Putamen (tissue), 1 donor: ENCODE measurements around the gene AMPD2.
"Not testable (repeated sequence)": the region's sequence is repeated elsewhere in the genome, so short reads cannot be mapped to it uniquely, and the experiment has no call there.

ENCODE experiments used
- DNase-seq: peaks from one replicate; pipeline ENCODE4 v3.0.0-alpha.2; 2016; ENCODE audit warnings: low spot score

The AMPD2 gene

DNA sequence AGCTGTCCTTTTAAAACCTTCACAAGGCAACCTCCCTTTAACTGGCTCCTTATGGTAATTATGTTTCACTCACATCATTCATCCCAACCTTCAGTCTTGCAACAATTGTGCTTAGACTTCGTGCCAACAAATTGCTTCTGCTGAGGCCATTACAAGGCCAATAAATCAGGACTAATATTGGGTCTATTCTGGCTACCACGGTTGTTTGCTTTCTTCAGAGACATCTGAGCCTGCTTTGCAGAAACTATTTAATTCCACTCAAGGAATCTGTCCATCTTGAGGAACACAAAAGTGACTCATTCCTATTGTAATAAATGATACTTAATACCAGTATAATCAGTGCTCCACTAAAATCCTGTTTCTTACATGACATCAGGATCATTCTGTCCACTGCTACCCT is 33.7 kb downstream of the AMPD2 start:
- DNase-seq, result no peak

DNA sequence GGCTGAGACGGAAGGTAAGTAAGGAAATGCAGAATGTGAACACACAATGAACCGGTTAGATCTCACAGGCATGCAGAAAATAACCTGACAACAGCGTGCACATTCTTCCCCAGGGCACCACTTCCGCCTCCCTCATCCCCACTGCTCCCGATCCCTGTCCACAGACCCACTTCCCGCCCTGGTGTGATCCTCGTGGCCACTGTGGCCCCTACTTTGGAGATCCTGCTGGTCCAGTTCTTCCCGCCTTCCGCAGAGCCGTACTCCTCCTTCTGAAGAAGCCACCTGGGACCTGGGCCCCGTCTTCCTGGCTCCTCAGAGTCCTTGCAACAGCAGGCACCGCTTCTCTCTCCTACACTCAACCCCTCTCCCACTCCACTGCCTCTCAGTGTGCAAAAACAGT is 34.9 kb downstream of the AMPD2 start:
- no peak for DNase-seq

GRCh38 chr1:109655615-109656519 is 36.2 kb downstream of the AMPD2 start, which contains the start of gene GSTM4:
Gene GSTM4 (plus strand): TSS chr1:109656099. CDS start chr1:109656390, 291 bp downstream.
- DNase-seq, result peak; percentile 70

DNA sequence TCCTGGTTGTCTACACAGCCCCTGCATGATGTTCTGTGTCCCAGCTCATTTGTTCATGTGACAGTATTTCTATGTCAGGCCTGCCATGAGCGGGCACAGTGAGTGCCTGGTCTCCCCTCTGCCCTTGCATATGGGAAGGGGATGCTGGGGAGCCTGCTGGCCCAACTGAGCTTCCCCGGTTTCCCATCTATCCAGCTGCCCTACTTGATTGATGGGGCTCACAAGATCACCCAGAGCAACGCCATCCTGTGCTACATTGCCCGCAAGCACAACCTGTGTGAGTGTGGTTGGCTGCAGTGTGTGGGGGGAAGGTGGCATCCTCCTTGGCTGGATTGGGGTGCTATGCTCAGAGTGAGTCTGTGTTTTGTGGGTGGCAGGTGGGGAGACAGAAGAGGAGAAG is 37.8 kb downstream of the AMPD2 start:
- DNase-seq, result no peak

DNA sequence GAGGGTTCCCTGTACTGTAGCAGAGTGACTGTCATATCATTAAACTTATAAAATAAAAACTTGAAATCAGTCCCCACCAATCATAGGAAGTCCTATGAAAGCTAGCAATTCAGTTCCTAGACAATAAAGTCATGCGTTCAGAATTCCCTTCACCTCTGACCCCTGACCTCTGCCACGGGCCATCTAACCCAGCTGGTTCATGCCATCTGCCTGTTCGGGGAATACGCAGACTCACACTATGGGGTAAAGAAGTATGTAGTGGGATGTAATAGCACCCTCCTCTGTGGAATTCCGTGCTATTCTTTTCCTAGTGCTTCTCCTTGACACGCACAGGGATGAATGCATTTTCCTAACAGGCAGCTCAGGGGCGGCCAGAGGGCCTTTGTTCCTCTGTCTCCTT is 38.3 kb downstream of the AMPD2 start:
- no peak for DNase-seq

DNA sequence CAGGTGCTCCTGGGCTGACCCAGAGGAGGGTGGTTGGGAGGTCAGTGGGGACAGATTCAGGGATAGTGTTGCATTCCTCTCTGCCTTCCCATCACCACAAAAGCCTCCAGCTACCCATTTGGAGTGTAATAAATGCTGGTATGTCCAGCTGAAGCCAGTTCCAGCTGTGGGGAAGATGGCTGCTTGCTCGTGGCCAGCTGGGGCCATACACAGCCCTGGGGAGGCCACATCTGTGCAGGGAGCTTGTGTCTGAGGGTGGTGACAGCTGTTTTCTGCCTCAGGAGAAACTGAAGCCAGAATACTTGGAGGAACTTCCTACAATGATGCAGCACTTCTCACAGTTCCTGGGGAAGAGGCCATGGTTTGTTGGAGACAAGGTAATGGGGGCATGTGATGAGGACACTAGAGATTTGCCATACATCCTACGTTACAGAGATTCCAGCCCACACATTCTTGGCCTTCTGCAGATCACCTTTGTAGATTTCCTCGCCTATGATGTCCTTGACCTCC is 39.0 kb downstream of the AMPD2 start:
- no peak for DNase-seq

- no peak for DNase-seq
These were observed 39.5 kb downstream of the AMPD2 start for GRCh38 chr1:109659145-109659544.

DNA sequence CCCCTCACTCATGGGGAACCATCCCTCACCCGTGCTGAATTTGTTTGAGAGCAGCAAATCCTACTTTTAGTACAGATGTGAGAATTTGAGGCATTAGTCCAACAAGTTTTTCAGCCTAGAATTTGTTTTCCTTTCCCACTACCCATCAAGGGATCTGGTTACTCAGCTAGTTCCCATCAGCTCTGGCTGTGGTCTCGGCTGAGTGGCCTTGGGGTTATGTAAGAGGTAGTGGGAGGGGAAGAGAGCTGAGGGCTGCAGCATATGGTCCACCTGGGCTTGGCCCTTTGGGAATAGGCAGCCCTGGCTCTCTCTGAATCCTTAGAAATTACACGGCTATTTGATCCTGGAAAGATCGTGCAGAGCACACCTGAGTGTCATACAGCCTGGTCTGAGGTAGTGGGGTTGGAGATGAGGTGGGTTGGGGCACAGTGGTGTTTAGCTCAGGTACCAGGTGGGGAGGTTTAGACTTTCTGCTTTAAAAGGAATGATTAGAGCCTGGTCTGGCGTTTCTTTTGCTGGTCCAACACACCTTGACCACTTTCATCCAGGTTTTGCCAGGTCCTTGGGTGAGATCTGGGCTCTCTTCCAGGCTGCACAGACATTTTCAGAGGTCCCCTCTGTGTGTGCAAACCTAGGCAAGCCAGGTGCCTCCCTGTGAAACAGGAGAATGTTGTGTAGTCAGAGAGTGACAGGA is 40.5 kb downstream of the AMPD2 start:
- no peak for DNase-seq

GRCh38 chr1:109660691-109661026 is 41.0 kb downstream of the AMPD2 start:
- DNase-seq, result not testable (repeated sequence)

- no peak for DNase-seq
These were observed 41.8 kb downstream of the AMPD2 start for GRCh38 chr1:109661391-109661790.

- no peak for DNase-seq
These were observed 45.0 kb downstream of the AMPD2 start for GRCh38 chr1:109664671-109665070.

- DNase-seq, result peak; percentile 87
These were observed 48.0 kb downstream of the AMPD2 start, which contains the start of gene GSTM2 for GRCh38 chr1:109667452-109668122. Gene GSTM2 (plus strand): TSS chr1:109668057. CDS start chr1:109668116, 59 bp downstream.

DNA sequence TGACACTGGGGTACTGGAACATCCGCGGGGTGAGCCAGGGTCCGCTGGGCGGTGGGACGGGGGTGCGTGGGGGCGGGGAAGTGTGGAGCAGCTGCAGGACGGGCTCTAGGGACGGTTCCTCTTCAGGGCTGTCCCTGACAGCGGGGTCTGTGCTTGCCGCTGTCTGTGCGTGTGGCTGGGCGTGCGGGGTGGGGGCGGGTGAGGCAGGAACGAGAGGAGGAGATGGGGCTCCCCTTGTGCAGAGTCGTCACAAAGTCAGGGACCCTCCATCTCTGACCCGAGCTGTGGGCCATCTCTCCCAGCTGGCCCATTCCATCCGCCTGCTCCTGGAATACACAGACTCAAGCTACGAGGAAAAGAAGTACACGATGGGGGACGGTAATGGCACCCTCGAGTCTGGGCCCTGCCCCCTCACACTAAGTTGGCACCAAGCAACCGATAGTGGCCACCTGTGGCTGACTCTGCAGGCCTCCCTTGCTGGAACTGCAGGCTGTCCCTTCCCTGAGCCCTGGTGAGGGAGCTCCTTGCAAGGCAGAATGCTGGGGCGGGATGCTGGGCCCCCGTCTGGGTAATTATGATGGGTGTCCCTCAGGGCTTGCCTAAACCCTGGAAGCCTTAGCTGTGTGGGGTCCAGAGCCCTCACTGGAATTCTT is 48.6 kb downstream of the AMPD2 start:
- DNase-seq, result no peak

DNA sequence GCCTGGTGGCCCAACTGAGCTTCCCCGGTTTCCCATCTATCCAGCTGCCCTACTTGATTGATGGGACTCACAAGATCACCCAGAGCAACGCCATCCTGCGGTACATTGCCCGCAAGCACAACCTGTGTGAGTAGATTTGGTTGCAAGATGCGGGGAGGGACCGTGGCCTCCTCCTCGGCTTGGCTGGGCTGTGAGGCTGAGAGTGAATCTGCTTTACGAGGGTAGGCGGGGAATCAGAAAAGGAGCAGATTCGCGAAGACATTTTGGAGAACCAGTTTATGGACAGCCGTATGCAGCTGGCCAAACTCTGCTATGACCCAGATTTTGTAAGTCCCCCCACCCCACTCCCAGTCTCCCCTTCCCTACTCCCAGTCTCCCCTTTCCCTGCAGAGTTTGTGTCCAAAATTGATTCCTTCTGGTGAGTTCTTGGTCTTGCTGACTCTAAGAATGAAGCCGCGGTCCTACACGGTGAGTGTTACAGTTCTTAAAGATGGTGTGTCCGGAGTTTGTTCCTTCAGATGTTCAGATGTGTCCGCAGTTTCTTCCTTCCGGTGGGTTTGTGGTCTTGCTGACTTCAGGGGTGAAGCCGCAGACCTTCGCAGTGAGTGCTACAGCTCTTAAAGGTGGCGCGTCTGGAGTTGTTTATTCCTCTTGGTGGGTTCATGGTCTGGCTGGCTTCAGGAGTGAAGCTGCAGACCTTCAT is 49.8 kb downstream of the AMPD2 start:
- no peak for DNase-seq

DNA sequence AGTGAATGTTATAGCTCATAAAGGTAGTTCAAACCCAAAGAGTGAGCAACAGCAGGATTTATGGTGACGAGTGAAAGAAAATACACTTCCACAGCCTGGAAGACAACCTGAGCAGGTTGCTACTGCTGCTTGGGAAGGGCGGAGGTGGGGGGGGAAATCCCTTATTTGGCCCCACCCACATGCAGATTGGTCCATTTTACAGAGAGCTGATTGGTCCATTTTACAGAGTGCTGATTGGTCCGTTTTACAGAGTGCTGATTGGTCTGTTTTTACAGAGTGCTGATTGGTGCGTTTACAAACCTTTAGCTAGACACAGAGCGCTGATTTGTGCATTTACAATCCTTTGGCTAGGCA is 50.3 kb downstream of the AMPD2 start:
- DNase-seq, result not testable (repeated sequence)

- DNase-seq, result no peak
These were observed 51.4 kb downstream of the AMPD2 start for GRCh38 chr1:109671067-109671466.

GRCh38 chr1:109673861-109674260 is 54.2 kb downstream of the AMPD2 start:
- not testable (repeated sequence) for DNase-seq

GRCh38 chr1:109676683-109677381 is 57.2 kb downstream of the AMPD2 start:
- not testable (repeated sequence) for DNase-seq

DNA sequence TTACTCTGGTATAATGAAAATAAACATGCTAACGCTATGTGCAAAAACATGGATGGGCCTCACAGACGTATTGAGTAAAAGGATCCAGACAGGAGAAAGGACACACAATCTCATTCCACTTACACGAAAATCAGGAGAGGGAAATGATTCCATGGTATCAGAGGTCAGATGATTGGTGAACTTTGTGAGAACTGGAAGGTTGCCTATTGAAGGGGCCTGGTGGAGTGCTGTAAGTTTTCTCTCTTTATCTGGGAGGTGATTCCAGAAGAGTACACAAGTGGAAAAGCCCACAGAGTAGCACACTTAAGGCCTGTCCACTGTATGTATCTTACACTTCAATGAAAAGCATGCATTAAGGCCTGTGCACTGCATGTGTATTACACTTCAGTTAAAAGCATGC is 57.8 kb downstream of the AMPD2 start:
- DNase-seq, result no peak

DNA sequence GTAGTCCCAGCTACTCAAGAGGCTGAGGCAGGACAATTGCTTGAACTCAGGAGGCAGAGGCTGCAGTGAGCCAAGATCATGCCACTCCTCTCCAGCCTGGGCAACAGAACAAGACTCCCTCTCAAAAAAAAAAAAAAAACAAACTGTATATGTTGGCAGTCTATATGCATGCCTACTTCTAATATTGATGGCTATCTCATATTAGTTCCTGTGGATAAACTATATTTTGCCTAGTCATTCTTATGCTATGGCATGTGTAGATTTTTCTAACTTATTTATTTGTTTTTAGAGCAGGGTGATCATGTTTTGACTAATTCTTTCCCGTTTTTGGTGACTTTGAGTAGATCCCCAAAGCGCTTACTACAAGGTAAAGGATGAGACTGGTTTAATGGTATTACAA is 59.0 kb downstream of the AMPD2 start:
- DNase-seq, result not testable (repeated sequence)
